HG02588 (cell line): Measurements from ENCODE around the gene ALDH3B1.

Experiments
- ATAC-seq: cut with Tn5 transposase; IDR thresholded peaks from one replicate; pipeline ENCODE4 v1.9.1; 2021; ENCODE audit warnings: mild to moderate bottlenecking, moderate library complexity; ENCODE audit not compliant: unreplicated experiment

Gene ALDH3B1

DNA sequence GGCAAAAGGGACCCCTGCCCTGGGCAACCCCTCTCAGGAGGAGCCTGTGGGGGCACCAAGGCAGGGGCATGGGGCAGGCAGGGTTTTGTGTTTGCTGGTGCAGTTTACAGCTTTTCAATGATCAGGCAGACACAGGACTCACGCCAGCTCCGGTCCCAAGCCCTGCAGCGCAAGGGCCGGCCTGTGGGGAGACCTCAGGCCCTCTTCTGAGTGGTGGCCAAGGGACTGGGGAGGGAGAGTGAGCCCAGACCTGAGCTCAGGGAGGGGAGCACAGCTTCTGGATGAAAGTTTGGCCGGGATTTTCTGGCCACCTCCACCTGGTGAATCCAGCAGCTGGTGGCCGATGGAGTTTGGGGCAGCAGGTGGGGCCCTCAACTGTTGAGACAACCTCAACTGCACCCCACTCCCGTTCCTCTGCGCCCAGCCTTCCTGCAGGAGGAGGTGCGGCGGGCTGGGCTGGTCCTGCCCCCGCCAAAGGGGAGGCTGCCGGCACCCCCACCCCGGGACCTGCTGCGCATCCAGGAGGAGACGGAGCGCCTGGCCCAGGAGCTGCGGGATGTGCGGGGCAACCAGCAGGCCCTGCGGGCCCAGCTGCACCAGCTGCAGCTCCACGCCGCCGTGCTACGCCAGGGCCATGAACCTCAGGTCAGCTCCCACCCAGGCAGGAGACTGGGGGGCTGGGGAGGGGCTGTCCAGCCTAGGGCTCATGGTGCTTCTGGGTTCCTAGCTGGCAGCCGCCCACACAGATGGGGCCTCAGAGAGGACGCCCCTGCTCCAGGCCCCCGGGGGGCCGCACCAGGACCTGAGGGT lies 32.3 kb downstream of the ALDH3B1 start:
- ATAC-seq, result no peak

DNA sequence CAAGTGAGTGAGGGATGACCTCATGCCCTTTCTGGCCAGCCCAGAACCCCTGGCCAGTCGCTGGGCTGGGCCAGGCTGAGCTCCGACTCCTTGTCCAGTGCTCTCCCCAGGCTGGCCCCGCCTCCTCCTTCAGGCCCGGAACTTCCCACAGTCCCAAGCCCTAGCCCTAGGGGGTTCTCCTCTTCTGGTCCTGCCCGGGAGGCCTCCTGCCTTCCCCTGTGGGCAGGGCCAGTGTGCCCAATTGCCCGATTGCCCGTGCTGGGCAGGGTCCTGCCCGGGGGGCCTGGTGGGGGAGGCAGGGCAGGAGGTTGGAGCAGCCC lies 32.9 kb downstream of the ALDH3B1 start:
- ATAC-seq, result no peak

DNA sequence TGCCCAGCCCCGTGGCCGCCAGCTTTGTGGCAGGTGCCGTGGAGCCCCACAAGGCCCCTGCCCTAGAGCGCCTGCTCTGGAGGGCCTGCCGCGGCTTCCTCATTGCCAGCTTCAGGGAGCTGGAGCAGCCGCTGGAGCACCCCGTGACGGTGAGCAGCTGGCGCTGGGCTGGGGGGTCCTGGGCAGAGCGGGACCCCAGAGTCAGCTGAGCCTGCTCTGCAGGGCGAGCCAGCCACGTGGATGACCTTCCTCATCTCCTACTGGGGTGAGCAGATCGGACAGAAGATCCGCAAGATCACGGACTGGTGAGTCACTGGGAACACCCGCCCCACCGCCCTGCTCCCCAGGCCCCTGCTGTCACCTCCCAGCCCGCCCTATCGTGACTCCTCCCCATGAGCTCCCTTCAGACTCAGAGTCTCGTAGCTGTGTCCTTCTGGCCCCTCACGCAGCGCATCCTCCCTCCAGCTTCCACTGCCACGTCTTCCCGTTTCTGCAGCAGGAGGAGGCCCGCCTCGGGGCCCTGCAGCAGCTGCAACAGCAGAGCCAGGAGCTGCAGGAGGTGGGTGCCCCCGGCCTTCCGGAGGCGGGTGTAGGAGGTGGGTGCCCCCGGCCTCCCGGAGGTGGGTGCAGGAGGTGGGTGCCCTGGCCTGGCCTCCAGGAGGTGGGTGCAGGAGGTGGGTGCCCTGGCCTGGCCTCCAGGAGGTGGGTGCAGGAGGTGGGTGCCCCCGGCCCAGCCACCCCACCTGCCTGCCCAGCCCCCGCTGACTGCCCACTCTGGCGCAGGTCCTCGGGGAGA lies 33.4 kb downstream of the ALDH3B1 start:
- no peak for ATAC-seq

DNA sequence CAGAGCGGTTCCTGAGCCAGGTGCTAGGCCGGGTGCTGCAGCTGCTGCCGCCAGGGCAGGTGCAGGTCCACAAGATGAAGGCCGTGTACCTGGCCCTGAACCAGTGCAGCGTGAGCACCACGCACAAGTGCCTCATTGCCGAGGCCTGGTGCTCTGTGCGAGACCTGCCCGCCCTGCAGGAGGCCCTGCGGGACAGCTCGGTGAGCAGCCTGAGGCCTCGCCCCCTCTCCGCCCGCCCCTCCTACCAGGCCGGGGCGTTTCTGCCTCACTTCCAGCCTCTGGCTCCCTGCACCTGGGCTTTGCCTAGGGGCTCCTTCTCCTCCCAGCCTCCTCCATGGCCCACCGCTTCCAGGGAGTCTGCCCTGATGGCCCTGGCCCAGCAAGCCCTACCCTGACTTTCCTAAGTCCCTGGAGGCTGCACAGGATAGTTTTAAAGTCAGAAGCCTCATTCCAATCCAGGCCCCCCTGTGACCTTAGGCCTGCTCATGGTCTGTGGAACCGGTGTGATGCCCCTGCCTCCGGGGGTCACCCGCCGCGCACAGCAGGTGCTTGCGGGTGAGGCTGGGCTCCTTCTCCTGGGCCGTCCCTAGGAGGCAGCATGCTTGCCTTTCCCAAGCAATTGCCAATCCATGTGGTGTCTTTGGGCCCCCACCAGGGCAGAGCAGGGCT lies 34.2 kb downstream of the ALDH3B1 start:
- no peak for ATAC-seq

DNA sequence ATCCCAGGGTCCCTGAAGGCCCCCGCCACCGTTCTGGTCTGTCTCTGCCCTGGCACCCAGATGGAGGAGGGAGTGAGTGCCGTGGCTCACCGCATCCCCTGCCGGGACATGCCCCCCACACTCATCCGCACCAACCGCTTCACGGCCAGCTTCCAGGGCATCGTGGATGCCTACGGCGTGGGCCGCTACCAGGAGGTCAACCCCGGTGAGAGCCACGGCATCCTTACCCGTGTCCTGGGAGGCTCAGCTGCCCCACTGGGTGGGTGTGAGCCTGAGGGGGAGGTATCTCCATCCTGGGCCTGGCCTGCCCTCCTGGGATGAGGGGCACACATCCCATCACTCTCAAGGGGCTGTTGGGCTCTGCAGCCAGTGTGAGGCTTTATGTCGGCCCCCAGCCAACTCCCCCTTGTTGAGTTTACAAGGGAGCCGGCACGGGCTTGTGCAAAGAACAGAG lies 34.8 kb downstream of the ALDH3B1 start:
- ATAC-seq, result no peak

DNA sequence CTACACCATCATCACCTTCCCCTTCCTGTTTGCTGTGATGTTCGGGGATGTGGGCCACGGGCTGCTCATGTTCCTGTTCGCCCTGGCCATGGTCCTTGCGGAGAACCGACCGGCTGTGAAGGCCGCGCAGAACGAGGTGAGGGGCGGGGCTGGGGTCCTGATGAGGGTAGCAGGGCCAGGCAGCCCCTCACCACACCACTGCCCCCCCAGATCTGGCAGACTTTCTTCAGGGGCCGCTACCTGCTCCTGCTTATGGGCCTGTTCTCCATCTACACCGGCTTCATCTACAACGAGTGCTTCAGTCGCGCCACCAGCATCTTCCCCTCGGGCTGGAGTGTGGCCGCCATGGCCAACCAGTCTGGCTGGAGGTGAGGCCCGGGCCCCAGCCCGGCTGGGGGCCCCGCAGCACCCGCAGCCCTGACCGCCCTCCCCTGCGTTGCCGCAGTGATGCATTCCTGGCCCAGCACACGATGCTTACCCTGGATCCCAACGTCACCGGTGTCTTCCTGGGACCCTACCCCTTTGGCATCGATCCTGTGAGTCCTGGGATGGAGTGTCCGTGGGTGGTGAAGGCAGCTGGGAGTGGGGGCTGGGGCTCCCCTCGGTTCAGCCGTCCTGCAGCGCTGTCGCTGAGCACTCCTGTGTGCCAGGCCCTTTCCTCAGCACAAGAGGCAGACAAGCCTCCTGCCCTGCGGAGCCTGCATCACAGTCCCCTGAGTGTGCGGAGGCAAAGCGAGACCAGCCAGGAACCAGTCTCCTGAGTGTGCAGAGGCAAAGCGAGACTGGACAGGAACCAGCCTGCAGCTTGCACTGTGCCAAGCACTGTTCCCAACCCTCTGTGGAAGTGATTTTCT lies 37.5 kb downstream of the ALDH3B1 start:
- no peak for ATAC-seq

DNA sequence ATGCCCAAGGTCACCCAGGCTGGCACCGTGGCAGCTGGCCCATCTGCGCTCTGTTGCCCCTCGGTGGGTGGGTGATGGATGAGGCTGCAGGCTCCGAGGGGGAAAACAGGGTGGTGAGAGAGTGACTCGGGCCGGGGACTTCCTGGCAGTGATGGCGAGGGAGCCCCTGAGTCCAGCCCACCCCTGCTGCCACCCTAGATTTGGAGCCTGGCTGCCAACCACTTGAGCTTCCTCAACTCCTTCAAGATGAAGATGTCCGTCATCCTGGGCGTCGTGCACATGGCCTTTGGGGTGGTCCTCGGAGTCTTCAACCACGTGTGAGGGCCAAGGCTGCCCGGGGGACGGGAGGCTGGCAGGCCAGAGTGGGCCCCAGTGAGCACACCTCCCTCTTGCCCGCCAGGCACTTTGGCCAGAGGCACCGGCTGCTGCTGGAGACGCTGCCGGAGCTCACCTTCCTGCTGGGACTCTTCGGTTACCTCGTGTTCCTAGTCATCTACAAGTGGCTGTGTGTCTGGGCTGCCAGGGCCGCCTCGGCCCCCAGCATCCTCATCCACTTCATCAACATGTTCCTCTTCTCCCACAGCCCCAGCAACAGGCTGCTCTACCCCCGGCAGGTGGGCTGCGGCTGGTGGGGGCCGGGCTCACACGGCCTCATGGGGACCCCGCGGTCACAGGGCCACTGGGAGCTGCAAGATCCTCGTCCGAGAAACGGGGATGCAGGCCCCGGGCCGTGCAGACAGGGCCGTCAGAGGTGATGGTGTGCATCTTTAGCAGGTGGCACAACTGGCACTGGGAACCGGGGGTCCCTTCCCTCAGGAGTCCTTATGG lies 38.8 kb downstream of the ALDH3B1 start:
- ATAC-seq, result no peak

DNA sequence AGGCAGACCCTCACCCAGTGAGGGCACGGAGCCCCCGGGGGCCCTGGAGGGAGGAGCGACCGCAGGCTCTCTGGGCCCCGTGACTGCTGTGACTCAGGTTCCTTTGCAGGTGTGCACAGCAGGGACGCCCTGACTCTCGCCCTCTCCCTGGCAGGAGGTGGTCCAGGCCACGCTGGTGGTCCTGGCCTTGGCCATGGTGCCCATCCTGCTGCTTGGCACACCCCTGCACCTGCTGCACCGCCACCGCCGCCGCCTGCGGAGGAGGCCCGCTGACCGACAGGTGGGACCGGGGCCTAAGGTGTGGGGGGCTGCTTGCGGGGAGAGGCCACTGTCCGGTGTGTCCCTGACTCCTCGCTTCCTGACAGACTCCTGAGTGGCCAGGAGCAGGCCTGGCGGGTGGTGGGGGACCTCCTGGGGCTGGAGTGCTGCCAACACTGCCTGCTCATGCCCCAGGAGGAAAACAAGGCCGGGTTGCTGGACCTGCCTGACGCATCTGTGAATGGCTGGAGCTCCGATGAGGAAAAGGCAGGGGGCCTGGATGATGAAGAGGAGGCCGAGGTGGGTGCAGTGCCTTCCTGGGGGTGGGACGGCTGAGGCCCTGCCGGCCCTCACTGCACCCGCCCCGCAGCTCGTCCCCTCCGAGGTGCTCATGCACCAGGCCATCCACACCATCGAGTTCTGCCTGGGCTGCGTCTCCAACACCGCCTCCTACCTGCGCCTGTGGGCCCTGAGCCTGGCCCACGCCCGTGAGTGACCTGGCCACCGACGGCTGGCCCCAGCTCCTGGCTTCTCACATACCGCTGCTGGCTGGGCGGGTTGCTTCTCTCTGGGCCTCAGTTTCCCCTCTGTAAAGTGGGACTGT lies 39.6 kb downstream of the ALDH3B1 start:
- no peak for ATAC-seq

DNA sequence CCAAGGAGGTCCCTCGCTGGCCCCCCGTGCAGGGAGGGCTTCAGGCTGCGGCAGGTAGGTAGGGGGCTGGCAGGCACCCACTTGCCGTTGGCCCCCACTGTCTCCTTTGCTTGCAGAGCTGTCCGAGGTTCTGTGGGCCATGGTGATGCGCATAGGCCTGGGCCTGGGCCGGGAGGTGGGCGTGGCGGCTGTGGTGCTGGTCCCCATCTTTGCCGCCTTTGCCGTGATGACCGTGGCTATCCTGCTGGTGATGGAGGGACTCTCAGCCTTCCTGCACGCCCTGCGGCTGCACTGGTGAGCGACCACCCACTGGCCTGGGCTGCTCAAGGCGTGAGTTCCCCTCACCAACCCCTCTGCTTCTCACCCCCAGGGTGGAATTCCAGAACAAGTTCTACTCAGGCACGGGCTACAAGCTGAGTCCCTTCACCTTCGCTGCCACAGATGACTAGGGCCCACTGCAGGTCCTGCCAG lies 40.3 kb downstream of the ALDH3B1 start:
- ATAC-seq, result no peak

DNA sequence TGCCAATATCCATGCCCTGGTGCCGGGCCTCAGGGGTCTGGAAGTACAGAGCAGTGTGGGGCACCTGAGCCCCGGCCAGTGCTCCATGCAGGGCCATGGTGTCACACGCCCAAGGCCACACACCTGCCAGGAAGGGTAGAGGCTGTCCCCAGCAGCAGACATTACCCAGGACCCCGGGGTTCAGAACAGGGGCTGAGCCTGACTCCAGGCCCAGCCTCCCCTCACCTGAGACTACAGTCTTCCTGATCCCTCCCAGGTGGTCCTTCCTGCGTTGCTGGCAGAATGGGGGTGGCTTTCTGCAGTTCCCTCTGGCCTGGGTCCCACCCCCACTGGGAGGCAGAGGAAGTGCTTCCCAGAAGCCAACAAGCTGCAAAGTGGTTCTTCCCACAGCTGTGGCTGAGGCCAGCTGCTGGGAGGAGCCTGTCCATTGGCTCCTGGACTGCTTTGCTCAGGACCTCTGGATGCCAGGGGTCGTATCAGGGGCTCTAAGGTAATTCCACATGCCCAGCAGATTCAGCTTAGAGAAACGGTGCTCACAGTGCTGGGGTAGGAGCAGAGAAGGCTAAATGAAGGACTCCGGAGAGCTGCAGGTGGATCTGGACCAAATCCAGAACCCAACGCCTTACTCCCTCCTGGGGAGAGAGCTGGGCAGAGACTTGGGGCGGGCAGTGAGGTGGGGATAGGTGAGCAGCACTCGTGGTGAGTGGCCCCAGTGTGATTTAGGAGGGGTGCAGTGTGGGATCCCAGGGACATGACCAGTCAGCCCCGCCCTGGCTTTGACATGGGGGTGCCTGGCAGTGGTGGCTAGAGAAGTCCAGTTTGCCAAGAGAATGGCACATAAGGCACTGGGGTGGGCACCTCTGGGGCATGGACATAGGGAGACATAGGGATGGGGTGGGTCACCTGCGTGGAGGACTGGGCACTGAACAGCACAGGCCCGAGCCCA lies 41.3 kb downstream of the ALDH3B1 start:
- no peak for ATAC-seq

DNA sequence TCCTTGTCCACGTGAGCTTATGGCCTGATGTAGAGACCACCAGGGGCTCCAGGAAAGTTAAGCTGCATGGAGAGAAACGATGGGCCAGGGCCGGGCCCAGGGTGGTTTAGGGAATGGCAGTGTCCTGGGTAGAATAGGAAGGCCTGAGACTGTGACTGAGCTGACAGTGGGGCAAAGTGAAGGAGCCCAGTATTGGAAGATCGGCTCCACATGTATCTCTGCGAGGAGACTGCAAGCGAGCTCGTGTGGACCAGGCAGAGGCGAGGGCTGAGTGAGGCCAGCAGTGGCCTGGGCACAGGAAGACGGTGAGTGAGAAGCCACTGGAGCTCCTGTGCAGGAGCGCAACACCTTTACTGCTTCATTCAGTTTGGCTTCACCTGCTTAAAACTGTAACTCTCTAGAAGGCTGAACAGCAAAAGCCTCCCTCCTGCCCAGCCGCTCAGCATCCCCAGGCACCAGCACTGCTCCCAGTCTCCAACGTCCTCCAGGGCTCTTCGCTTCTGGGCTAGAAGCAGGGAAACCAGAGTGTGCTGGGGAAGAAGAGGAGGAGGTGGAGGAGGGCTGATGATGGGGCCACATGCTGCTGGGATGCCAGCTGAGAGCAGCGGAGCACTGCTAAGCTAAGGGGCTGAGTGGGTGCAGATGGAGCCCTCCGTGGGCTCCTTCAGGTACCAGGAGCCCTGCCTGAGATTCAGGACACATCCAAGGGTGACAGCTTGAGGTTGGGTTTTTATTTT lies 42.2 kb downstream of the ALDH3B1 start:
- ATAC-seq, result no peak

DNA sequence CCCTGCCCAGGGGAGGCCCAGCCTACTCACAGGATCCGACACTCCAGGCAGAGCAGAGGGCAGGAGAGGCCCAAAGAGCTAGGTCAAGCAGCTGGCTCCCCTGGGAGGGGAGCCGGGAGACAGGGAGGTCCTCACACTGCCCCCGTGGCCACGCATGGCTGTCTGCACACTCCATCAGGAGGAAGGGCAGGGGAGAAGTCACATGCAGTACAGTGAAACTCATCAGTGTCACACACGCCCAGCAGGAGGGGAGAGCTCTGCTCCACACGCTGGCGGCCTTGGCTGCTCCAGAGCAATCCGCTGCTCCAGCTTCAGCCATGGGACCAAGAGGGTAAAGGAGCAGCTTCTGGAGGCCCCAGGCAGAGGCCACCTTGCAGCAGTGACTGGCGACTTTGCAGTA lies 43.0 kb downstream of the ALDH3B1 start:
- ATAC-seq, result no peak

DNA sequence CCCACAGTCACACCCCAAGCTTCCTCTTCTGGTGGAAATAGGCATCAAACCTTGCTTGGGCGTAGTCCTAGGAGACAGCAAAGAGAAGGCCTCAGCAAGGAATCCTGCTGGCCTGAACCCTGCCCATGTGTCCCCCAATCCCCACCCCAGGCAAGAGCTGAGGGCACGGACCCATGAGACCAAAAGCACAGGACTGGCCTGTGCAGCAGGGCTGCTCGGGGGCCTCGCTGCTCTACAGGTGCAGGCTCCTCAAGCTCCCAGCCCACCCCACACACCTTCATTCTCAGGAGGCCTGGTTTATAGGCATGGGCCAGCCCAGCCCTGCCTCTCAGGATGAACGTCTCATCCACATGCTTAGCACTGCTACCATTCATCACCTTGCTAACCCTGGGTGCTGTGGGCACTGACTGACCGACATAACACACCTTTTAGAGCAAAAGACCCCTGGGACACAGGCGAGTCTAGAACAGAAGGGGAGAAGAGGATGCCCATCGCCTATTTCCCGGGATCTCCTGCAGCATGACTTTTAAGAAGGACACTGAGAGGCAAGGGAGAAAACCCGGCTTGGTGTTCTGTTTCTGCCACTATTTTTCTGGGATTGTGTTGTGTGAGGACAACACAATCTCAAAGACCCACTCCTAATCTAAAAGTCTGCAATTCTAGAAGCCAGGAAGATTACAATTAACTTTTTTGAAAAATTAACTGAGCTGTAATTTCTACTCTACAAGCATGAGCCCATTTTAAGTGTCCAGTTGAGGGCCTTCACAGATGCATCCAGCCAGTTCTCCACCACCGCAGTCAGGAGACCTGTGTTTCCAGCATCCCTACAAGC lies 44.1 kb downstream of the ALDH3B1 start:
- no peak for ATAC-seq

DNA sequence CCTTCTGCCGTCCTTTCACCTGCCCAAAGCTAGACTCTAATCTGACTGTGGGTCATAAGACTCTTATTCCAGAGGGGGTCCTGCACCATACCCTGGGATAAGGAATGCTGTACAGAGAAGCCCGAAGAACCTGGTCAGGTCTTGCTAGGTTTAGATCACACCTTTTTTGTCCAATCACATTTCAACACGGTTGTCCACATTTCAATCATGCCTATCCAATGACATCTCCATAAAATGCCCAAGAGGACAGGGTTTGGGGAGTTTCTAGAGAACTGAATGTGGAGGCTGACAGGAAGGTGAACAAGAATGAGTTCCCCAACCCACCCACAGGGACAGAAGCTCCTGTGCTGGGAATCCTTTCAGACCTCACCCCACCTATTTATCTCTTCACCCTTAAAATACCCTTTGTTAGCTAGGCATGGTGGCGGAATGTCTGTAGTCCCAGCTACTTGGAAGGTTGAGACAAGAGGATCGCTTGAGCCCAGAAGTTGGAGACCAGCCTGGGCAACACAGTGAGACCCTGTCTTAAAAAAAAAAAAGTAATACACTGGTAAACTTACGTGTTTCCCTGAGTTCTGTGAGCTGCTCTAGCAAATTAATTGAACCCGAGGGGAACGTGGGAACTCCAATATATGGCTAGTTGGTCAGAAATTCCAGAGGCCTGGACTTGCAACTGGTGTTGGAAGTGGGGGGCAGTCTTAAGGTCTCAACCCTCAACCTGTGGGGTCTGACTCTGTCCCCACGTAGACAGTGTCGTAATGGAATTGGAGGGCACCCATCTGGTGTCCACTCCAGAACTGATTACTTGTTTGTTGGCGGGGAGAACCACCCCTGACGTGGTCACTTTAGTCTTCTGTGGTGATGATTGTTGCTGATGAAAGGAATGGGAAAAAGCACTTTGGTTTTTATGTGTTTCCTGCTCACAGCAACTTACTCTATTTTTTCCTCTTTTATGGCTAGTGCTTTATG lies 46.5 kb downstream of the ALDH3B1 start:
- no peak for ATAC-seq

DNA sequence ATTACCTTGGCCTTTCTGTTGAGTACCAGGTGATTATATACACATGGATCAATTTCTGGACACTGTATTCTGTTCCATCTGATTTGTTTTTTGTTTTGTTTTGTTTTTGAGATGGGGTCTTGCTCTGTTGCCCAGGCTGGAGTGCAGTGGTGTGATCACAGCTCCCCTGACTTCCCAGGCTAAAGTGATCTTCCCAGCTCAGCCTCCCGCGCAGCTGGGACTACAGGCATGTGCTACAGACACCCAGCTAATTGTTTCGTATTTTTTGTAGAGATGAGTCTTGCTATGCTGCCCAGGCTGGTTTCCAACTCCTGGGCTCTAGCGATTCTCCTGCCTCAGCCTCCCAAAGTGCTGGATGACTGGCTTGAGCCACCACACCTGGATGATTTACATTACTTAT lies 47.7 kb downstream of the ALDH3B1 start:
- ATAC-seq, result no peak
